Measurements from ENCODE around the gene CLPTM1. TPM values are rescaled to one million over a fixed set of nuclear protein-coding genes. Genes with fewer than 3 reads are reported as not detected.
A peak's percentile ranks its signal among the peaks of the same experiment; 100 is the strongest.

Gene CLPTM1
- total and polyA plus RNA-seq, 9 of the 15 experiments (the other 6 are each of a cell fraction or from before 2014, with no cell fraction given), result 0.37 to 96.0 (median 27.5) TPM

- no peak for TF ChIP-seq ZNF354B (CRISPR knock-in tag; IDR thresholded peaks at IDR 0.05)
- peak; percentile 53 for TF ChIP-seq GABPA (tag; conservative IDR thresholded peaks at IDR 0.05; ENCODE audit: low read depth)
- TF ChIP-seq ZNF586 (CRISPR knock-in tag; conservative IDR thresholded peaks at IDR 0.05), result no peak
- TF ChIP-seq TSC22D4 (tag; IDR thresholded peaks at IDR 0.05), result no peak
- peak; percentile 45 for TF ChIP-seq EP300 (IDR thresholded peaks at IDR 0.05; ENCODE audit: low read length)
- no peak for TF ChIP-seq KAT2B (IDR thresholded peaks at IDR 0.05; ENCODE audit: low read depth, low read length)
- no peak for TF ChIP-seq CCAR2 (IDR thresholded peaks at IDR 0.05; ENCODE audit: low read depth, low read length)
- TF ChIP-seq SIN3B (IDR thresholded peaks at IDR 0.05; ENCODE audit: low read depth), result no peak
- TF ChIP-seq CSDE1 (IDR thresholded peaks at IDR 0.05), result no peak
- TF ChIP-seq ZNF23 (CRISPR knock-in tag; IDR thresholded peaks at IDR 0.05), result no peak
- no peak for TF ChIP-seq CREB1 (IDR thresholded peaks at IDR 0.05)
- no peak for TF ChIP-seq CREB1 (CRISPR knock-in tag; IDR thresholded peaks at IDR 0.05)
- TF ChIP-seq PKNOX1 (IDR thresholded peaks at IDR 0.05), result peak; percentile 78
- TF ChIP-seq ZFP1 (CRISPR knock-in tag; IDR thresholded peaks at IDR 0.05), result no peak
- TF ChIP-seq PTTG1 (tag; IDR thresholded peaks at IDR 0.05; ENCODE audit: low read depth), result no peak
- TF ChIP-seq SRSF1 (IDR thresholded peaks at IDR 0.05; ENCODE audit: low read depth, low read length), result no peak
- TF ChIP-seq ELF2 (CRISPR knock-in tag; IDR thresholded peaks at IDR 0.05), result no peak
- no peak for TF ChIP-seq TAL1 (IDR thresholded peaks at IDR 0.05)
- no peak for TF ChIP-seq ZNF324 (CRISPR knock-in tag; IDR thresholded peaks at IDR 0.05)
- TF ChIP-seq FOXP4 (CRISPR knock-in tag; IDR thresholded peaks at IDR 0.05; ENCODE audit: borderline replicate concordance), result no peak
- TF ChIP-seq MCM3 (IDR thresholded peaks at IDR 0.05), result no peak
- no peak for TF ChIP-seq ZNF280B (CRISPR knock-in tag; IDR thresholded peaks at IDR 0.05)
- TF ChIP-seq PRDM10 (IDR thresholded peaks at IDR 0.05; ENCODE audit: partially characterized antibody), result peak; percentile 7
- no peak for TF ChIP-seq NR4A1 (CRISPR knock-in tag; IDR thresholded peaks at IDR 0.05)
- TF ChIP-seq NR4A1 (tag; IDR thresholded peaks at IDR 0.05), result peak; percentile 66
Observed at GRCh38 chr19:44943801-44944249, 11.4 kb upstream of the CLPTM1 start (continued).

Data from K562 (cell line).